Esophagus mucosa (tissue), 1 donor: Measurements from ENCODE around the gene RBMX. TPM values are rescaled to one million over a fixed set of nuclear protein-coding genes. Genes with fewer than 3 reads are reported as not detected.
A peak's percentile ranks its signal among the peaks of the same experiment; 100 is the strongest.
"Not testable (repeated sequence)": the region's sequence is repeated elsewhere in the genome, so short reads cannot be mapped to it uniquely, and the experiment has no call there.

Experiments used
- ATAC-seq: fragments of 200-7000 bp; cut with Tn5 transposase; one replicate; pipeline ENCODE4 v1.9.1; 2020
- total RNA-seq: library from RNA; stranded (reverse); gene quantifications from one replicate; pipeline ENCODE4 v1.2.4, GENCODE V29; 2023
- donor health status: DM: yes; HTN: yes; CAD: no.

RBMX gene
- 103 TPM for total RNA-seq

- peak; percentile 99 for ATAC-seq
Observed at GRCh38 chrX:136880452-136881013, at the start of gene RBMX. TSS of gene RBMX (minus strand) at chrX:136880725. CDS start at chrX:136879427, 1,298 bp downstream.

DNA sequence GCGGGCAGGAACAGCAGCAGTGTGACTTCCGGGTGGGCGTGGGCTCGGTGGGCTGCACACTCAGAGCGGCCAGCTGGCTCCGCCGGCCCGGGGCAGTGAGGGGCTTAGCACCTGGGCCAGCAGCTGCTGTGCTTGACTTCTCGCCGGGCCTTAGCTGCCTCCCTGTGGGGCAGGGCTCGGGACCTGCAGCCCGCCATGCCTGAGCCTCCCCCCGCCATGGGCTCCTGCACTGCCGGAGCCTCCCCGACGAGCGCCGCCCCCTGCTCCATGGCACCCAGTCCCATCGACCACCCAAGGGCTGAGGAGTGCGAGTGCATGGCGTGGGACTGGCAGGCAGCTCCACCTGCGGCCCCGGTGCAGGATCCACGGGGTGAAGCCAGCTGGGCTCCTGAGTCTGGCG, 40.9 kb upstream of the RBMX start:
- ATAC-seq, result not testable (repeated sequence)

- ATAC-seq, result no peak
Observed at GRCh38 chrX:136920001-136920400, 39.5 kb upstream of the RBMX start.

DNA sequence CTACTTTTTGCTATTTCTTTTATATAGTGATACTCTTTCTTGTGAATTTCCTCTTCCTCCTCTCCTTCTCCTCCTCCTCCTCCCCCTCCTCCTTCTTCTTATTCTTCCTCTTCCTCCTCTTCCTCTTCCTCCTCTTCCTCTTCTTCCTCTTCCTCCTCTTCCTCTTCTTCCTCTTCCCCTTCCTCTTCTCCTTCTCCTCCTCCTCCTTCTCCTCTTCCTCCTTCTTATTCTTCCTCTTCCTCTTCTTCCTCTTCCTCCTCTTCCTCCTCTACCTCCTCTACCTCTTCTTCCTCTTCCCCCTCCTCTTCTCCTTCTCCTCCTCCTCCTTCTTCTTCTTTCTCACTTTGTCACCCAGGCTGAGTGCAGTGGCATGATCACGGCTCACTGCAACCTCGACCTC, 36.3 kb upstream of the RBMX start:
- ATAC-seq, result no peak

- not testable (repeated sequence) for ATAC-seq
Observed at GRCh38 chrX:136911661-136912060, 31.1 kb upstream of the RBMX start.

DNA sequence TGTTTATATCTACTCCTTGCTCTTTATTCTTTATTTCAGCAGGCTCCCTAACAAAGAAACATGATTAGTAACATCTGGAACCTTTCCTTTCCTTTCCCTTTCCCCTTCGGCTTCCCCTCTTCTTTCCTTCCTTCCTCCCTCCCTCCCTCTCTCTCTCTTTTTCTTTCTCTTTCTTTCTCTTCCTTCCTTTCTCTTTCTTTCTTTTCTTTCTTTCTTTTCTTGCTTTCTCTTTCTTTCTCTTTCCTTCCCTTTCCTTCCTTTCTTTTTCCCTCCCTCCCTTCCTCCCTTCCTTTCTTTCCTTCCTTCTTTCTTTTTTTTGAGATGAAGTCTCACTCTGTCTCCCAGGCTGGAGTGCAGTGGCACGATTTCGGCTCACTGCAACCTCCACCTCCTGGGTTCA, 30.7 kb upstream of the RBMX start:
- no peak for ATAC-seq

DNA sequence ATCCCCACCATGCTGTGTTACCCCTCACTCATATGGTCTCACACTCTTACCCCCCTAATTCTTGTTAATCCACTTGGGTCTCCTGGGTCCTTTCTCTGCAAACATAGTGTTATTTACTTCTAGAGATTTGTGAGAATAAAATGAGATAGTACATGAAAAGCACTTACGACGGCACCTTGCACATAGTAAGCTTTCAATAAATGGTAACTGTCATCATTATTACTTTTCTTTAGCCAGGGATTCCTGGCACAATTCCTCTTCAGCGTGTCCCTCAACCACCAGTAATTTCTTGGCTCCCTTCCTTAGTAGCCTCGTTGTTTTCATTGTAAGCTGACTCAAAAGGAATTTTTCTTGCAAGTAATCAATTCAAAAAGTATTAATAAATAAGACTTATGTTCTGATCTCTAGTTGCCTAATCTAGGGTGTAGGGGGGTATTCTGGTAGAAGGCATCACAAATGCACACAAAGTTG, 30.1 kb upstream of the RBMX start:
- ATAC-seq, result no peak

- peak; percentile 88 for ATAC-seq
Observed at GRCh38 chrX:136909706-136910564, 29.4 kb upstream of the RBMX start.

- ATAC-seq, result peak; percentile 84
Observed at GRCh38 chrX:136909119-136909705, 28.7 kb upstream of the RBMX start.

DNA sequence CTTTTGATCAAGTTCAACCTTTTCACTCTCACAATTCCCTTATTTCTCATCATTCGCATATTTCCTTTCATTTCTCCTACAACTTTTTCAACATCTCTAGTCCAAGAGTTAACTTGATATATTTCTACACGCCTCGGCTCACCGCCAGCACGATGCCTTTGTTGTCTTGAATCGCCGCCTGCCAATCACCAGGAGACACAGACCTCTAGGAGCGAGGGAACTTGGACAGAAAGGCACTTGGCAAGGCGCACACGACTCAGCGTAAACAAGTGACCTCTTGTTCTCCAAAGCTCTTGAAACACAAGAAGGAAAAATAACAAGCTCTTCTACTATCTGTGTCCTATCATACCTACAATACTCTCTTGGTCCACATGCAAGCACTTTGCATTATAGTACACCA, 27.1 kb upstream of the RBMX start:
- ATAC-seq, result no peak

DNA sequence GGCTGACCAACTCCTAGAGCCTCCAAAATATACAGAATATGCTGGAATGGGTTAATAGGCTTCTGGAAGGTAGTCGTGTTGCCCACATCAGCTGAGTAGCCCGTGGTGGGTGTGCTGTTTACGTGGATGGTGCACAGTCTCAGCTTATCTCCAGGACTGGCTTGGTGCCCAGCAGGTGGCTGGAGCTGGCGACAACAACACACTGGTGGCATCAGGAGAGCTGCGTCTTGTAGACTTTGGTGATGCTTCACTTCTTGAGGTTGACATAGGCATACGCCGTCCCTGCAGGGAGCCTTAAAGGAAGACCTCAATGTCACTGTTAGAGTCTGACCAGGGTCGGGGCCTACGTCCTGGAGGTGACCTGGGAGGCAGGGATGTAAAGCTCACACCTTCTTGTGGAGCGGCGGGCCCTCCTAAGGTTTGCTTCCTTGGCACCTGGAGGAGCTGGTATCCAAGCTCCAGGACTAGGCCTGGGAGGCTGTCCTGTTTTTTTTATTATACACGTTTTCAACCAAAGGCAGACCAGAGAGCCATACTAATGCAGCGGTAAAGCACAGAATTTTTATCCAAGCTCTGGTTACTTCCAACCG, 26.5 kb upstream of the RBMX start:
- ATAC-seq, result no peak

GRCh38 chrX:136904067-136904466, 23.5 kb upstream of the RBMX start:
- ATAC-seq, result not testable (repeated sequence)

DNA sequence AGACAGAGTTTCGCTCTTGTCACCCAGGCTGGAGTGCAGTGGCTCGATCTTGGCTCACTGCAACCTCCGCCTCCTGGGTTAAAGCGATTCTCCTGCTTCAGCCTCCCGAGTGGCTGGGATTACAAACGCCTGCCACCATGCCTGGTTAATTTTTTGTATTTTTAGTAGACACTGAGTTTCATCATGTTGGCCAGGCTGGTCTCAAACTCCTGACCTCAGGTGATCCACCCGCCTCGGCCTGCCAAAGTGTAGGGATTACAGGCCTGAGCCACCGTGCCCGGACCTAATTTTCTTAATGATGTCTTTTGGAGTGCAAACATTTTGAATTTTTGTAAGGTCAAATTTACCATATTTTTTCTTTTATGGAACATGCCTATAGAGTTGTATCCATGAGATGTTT, 19.5 kb upstream of the RBMX start:
- ATAC-seq, result not testable (repeated sequence)

GRCh38 chrX:136899221-136899620, 18.7 kb upstream of the RBMX start:
- no peak for ATAC-seq

DNA sequence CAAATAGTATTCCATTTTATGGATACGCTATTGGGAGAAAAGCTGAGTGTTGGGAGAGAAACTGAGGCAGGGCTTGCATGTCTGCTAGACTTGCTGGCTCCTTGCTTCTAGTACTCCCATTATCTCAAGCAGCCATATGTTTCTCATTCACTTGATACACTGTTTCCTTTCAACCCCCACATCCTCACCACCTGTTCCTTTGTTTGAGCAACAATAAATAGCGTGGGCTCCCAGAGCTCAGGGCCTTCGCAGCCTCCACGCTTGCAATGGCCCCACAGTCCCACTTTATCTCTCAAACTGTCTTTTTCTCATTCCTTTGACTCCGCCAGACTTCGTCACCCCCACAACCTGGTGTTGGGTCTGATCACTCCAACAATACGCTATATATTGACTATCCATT, 18.2 kb upstream of the RBMX start:
- not testable (repeated sequence) for ATAC-seq

DNA sequence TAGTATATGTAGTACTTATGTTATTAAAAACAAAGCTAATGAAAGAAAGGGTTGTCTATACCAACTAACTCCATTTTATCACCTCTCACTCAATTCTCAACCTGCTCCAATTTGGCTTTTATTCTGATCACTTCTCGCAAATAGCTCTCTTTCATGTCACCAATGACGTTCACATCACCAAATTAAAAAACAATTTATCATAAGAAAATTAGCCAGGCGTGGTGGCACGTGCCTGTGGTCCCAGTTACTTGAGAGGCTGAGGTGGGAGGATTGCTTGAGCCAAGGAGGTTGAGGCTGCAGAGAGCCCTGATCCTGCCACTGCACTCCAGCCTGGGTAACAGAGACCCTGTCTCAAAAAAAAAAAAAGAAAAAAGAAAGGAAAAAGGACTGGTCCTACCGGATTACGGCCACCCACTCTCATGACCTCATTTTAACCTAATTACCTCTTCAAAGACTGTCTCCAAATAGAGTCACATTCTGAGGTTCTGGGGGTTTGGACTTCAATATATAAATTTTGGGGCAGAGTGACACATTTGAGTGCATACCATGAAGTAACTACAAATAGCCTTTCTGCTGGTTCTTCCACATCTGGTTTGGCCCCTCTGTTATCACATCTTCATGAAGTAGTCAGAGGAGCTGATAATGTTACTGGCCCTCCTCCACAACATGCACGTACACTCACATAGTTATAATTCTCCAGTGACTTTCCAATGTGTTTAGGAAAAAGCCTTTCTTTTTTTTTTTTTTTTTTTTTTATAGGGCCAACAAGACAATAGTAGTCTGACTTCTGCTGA, 15.8 kb upstream of the RBMX start:
- no peak for ATAC-seq

DNA sequence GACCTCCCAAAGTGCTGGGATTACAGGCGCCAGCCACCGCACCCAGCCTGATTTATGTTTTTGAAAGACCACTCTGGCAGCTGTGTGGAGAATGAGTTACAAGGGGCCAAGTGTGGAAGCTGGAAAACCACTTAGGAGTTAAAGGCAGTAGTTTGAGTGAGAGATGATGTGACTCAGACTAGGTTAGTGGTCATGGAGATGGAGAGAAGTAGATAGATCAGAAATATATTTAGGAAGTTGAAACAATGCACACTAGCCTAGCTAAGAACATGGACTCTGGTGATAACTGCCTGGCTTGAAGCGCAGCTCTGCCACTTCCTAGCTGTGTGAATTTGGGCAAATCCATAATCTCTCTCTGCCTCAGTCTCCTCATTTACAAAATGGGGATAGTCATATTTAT, 11.9 kb upstream of the RBMX start:
- no peak for ATAC-seq

DNA sequence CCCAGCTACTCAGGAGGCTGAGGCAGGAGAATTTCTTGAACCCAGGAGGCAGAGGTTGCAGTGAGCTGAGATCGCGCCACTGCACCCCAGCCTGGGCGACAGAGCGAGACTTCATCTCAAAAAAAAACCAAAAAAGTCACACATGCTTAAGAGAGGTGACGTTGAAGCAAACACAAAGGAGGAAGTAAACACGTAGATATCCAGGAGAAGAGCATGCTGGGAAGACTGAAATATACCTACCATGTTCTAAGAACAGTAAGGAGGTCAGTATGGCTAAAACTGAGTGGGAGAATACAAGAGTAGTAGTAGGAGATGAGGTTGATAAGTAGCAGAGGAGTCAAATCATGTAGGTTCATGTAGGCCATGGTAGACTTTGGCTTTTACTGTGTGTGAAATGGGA, 10.1 kb upstream of the RBMX start:
- not testable (repeated sequence) for ATAC-seq

- no peak for ATAC-seq
Observed at GRCh38 chrX:136889269-136889668, 8.7 kb upstream of the RBMX start.

- ATAC-seq, result peak; percentile 25
Observed at GRCh38 chrX:136880003-136880451, 498 bp downstream of the RBMX start.

- ATAC-seq, result no peak
Observed at GRCh38 chrX:136879001-136879687, 1.4 kb downstream of the RBMX start.

DNA sequence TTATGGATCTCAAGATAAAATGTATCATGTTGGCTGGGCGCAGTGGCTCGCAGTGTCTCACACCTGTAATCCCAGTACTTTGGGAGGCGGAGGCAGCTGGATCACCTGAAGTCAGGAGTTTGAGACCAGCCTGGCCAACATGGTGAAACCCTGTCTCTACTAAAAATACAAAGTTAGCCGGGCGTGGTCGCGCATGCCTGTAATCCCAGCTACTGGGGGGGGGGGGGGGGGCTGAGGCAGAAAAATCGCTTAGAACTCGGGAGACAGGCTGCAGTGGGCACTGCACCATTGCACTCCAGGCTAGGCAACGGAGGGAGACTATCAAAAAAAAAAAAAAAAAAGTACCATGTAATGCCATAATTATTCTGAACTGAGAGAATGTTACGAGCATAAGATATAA, 2.1 kb downstream of the RBMX start:
- no peak for ATAC-seq
